GM10248 (cell line): ENCODE data around the gene PTPRN2.

ENCODE experiments used
- CTCF ChIA-PET: fragments of 300-600 bp; sonication (Branson Sonifier 250); formaldehyde crosslinking; extraction: SDS; loops from one replicate; lab custom pipeline; 2021; ENCODE audit warnings: antibody characterized with exemption; lab: Yijun Ruan, JAX
- POLR2A ChIA-PET: fragments of 350-650 bp; sonication (Branson Sonifier 250); formaldehyde crosslinking; extraction: SDS; loops from one replicate; lab custom pipeline; 2020; ENCODE audit warnings: antibody characterized with exemption; lab: Yijun Ruan, JAX
- DNase-seq: peaks from one replicate; pipeline ENCODE4 v3.0.0; 2012; ENCODE audit errors: extremely low spot score
- CTCF ChIP-seq: IDR thresholded peaks from 2 replicates; pipeline ENCODE4 v1.5.1; 2012; ENCODE audit warnings: mild to moderate bottlenecking, low read depth; ENCODE audit errors: extremely low read depth, missing control alignments, control extremely low read depth

PTPRN2 gene

DNA sequence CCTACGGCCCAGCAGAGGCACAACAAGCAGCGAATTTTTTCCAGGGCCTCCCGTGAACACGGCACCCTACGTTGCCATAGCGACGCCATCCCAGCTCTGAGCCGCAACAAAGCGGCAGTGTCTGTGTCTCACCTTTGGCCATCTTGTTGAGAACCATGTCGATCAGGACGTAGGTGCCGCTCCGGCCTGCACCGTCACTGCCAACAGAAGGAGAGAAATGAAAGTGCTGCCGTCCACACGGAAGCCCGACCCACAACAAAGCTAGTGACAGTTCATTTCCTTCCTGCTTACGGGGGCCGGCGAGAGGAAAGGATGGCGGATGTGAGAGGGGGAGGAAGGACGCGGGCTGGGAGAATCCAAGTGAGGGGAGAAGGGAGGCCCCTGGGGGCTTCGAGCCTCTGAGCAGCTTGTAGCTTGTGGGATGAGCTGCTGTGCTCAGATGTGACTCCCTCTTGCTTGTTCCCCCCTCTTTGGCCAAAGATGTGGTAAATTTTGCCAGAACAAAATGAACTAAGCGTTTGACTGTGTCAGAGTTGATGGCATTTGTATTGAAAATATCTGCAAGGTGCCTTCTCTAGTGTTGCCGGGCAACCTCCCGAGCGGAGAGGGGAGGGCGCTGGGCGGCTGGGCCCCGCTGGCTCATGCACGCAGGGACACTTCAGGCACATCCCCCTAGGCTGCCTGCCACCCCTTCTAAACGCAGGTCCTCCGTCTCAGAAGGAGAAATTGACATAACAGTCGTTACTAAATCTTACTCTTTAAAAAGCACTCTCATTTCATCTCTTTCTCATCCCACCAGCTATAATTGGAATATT, 1018.6 kb downstream of the PTPRN2 start:
- ChIA-PET CTCF (no interaction called here), POLR2A (no interaction called here)
- DNase-seq: peak; percentile 39
- no peak for TF ChIP-seq CTCF

DNA sequence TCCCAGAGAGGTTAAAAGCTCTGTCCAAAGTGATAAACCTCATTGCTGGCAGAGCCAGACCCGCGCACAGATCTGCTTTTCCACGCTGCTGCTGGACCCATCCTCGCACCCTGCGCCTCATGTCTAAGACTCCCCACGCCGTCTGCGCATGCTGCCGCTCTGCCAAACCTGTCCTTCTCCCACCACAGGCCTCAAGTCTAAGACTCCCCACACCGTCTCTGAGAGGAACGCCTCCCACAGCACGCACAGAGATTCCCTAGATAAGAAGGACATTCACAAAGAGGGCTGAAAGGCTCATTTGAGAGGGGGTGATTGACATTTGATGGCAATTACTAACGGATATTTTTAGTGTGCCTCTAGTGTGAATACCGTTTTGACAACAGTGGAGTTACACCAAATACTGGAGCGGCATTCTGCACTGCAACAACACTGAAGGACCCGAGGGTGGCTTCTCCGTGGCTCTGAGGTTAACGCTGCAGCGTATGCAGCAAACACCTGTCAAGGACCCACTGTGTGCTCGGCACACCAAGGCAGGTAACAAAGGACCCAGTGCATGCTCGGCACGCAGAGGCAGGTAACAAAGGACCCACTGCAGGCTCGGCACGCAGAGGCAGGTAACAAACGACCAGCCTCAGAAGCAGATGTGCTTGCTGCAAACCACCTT, 1019.4 kb downstream of the PTPRN2 start:
- no peak for DNase-seq
- POLR2A ChIA-PET: no interaction called here
- no peak for TF ChIP-seq CTCF
- CTCF ChIA-PET: no interaction called here

- ChIA-PET POLR2A (no interaction called here), CTCF (no interaction called here)
- no peak for DNase-seq
These were observed 1020.0 kb downstream of the PTPRN2 start for GRCh38 chr7:157567666-157568065.

DNA sequence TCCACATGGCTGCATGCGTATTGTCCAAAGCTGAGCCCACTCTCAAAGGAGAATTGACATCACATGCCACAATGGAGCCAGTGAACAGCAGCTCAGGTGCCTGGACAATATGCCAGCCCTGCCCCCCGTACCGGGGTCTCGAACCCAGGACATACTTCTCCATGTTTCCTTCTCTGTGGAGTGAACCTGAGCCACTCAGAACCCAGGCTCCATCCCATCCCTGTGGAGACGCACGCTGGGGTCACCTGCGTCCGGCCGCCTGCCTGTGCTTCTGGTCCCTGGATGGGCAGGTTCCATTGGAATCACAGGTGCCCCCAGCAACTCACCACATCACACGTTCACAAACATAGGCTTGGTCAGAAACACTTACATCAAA, 1021.0 kb downstream of the PTPRN2 start:
- no peak for DNase-seq
- POLR2A ChIA-PET: no interaction called here
- TF ChIP-seq CTCF: no peak
- CTCF ChIA-PET: no interaction called here

More at GRCh38 chr7:157567666-157568065, 1020.0 kb downstream of the PTPRN2 start:
- no peak for TF ChIP-seq CTCF

DNA sequence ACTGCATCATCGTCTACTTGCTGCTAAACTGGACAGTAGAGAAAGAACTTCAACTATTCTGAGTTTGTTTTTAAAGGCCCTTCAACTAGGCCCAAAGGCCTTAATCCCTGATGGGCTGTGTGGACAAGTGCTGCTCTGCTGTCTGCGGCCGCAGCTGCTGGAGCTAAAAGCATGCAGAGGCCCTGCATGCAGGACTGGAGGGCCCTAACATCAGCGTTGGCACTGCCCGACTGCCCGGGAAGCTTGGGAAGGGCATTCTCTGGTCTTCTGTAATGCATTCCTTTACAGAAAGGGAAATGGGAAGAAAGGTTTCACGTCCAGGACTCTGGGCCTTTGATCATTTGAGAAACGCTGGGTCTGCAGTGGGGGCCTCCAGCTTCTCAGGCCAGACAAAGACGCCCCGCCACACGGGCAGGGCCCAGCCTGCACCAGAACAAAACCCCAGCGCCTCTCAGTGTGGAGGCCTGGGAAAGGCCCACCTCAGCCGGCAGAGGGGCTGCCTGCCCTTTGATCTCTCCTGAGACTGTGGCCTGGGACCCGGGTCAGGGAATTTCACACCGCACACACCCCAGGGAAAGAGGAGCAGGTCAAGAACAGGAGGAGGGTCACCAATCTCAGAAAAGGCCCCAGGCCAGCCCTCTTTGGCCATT, 1021.5 kb downstream of the PTPRN2 start:
- ChIA-PET CTCF (no interaction called here), POLR2A (no interaction called here)
- no peak for DNase-seq
- no peak for TF ChIP-seq CTCF

GRCh38 chr7:157565201-157565626, 1022.4 kb downstream of the PTPRN2 start:
- DNase-seq: no peak
- TF ChIP-seq CTCF: no peak
- POLR2A ChIA-PET: no interaction called here
- CTCF ChIA-PET: no interaction called here
